Gastroesophageal sphincter (tissue), 4 donors: ENCODE results near the gene CNTNAP5. TPM values are rescaled to one million over a fixed set of nuclear protein-coding genes. Genes with fewer than 3 reads are reported as not detected.

Experiments used
- ATAC-seq: fragments of 150-250 bp; one replicate; pipeline ENCODE4 v1.9.1; 2016; ENCODE audit warnings: mild to moderate bottlenecking, moderate library complexity
- H3K27ac ChIP-seq, 4 donors: fragments of 200-600 bp; sonication (generic) in 3 of 4; 1 replicate in 3 of 4; 2 replicates in 1 of 4; pipeline ENCODE4 v1.5.1; 2016 to 2019
- H3K27me3 ChIP-seq: fragments of 200-600 bp; sonication (generic); one replicate; pipeline ENCODE4 v1.5.1; 2019
- H3K36me3 ChIP-seq, 2 donors: fragments of 200-600 bp; sonication (generic); one replicate each; pipeline ENCODE4 v1.5.1; 2019; ENCODE audit warnings: control low read depth in 1 of 2
- H3K4me1 ChIP-seq, 3 donors: fragments of 200-600 bp; sonication (generic); 1 replicate in 2 of 3; 2 replicates in 1 of 3; pipeline ENCODE4 v1.5.1; 2016 to 2019; ENCODE audit warnings: control low read depth in 2 of 3
- H3K4me3 ChIP-seq, 2 donors: fragments of 200-600 bp; sonication (generic); one replicate each; pipeline ENCODE4 v1.5.1; 2019; ENCODE audit warnings: mild to moderate bottlenecking in 1 of 2, moderate library complexity in 1 of 2
- H3K9me3 ChIP-seq, 3 donors: fragments of 200-600 bp; sonication (generic); one replicate each; pipeline ENCODE4 v1.5.1; 2017 to 2019; ENCODE audit warnings: control low read depth in 2 of 3
- CTCF ChIP-seq, 4 experiments: fragments of 200-600 bp in 2 of 4; fragments of 450-650 bp in 2 of 4; sonication (generic) in 1 of 4; IDR thresholded peaks; one replicate each; pipeline ENCODE4 v1.5.1; 2017 to 2019; ENCODE audit warnings: antibody characterized with exemption in 4 of 4, mild to moderate bottlenecking in 2 of 4, moderate library complexity in 2 of 4
- EP300 ChIP-seq: sonication (generic); formaldehyde crosslinking; IDR thresholded peaks from one replicate; pipeline ENCODE4 v1.6.1; 2017; ENCODE audit warnings: antibody characterized with exemption, mild to moderate bottlenecking
- POLR2A ChIP-seq, 2 donors: fragments of 450-650 bp; IDR thresholded peaks; one replicate each; pipeline ENCODE4 v1.6.1; 2017; ENCODE audit warnings: antibody characterized with exemption in 2 of 2, mild to moderate bottlenecking in 2 of 2, moderate library complexity in 1 of 2
- POLR2AphosphoS5 ChIP-seq: sonication (generic); formaldehyde crosslinking; IDR thresholded peaks from one replicate; pipeline ENCODE4 v1.6.1; 2017; ENCODE audit warnings: antibody characterized with exemption
- WGBS, 2 donors: methylation state at CpG; one replicate each; pipeline ENCODE4 v1.1.5; 2018; ENCODE audit warnings: low coverage in 1 of 2; 5-methylcytosine and 5-hydroxymethylcytosine counted together
- total RNA-seq, 4 donors: library from RNA; depleted of rRNA; stranded (reverse); fragments of >200 nt; gene quantifications; one replicate each; pipeline ENCODE4 v1.1.0, GENCODE V29; 2016

CNTNAP5 gene
- total RNA-seq, 4 donors from 2014 or later: 3.2 TPM; not detected in 3

GRCh38 chr2:124001696-124002430 is 23.2 kb upstream of the CNTNAP5 start:
- no peak for ATAC-seq
- TF ChIP-seq EP300 (no peak), POLR2AphosphoS5 (no peak), CTCF (IDR thresholded peaks at IDR 0.05) (no peak), POLR2A (IDR thresholded peaks at IDR 0.05) (no peak)

GRCh38 chr2:124018890-124019289 is 6.2 kb upstream of the CNTNAP5 start:
- Histone ChIP-seq H3K27ac (no peak overlapping the region), H3K4me1 (no peaks in the 10 kb centered on the region), H3K36me3 (no peaks in the 10 kb centered on the region), H3K9me3 (no peaks in the 10 kb centered on the region), H3K27me3 (peaks cover 26% of the 10 kb centered on the region), H3K4me3 (no peak overlapping the region)
- no peak for ATAC-seq
- no peak for TF ChIP-seq CTCF (IDR thresholded peaks at IDR 0.05)

More at GRCh38 chr2:124001696-124002430, 23.2 kb upstream of the CNTNAP5 start:
- Histone ChIP-seq H3K36me3 (no peaks in the 10 kb centered on the region), H3K4me1 (no peaks in the 10 kb centered on the region), H3K27ac (no peak overlapping the region), H3K9me3 (no peaks in the 10 kb centered on the region), H3K4me3 (no peak overlapping the region), H3K27me3 (no peaks in the 10 kb centered on the region)
- 58 to 79% methylated on average over 11 of the region's 11 CpGs for WGBS, 2 donors

- ATAC-seq: no peak
- no peaks in the 10 kb centered on the region for H3K9me3 ChIP-seq
- TF ChIP-seq CTCF (IDR thresholded peaks at IDR 0.05): no peak
- TF ChIP-seq POLR2A (IDR thresholded peaks at IDR 0.05): no peak
- no peak for TF ChIP-seq POLR2AphosphoS5
- no peak for TF ChIP-seq EP300
- WGBS, 2 donors: 4 to 5% methylated on average over 11 to 30 of the region's 36 CpGs
- H3K4me1 ChIP-seq: peaks cover 0 to 13% (median 0%) of the 10 kb centered on the region in 3 donors
- no peak overlapping the region for H3K27ac ChIP-seq
- no peaks in the 10 kb centered on the region for H3K36me3 ChIP-seq
- peaks cover 56% of the 10 kb centered on the region for H3K27me3 ChIP-seq
- H3K4me3 ChIP-seq: peak overlapping the region in 1 of 2 donors; percentile 23
Measured at GRCh38 chr2:124024561-124025170, 421 bp upstream of the CNTNAP5 start.

- ATAC-seq: no peak
- H3K4me3 ChIP-seq: no peak overlapping the region
- no peaks in the 10 kb centered on the region for H3K36me3 ChIP-seq
- 6 to 23% methylated on average over 3 to 5 of the region's 14 CpGs for WGBS, 2 donors
- H3K27ac ChIP-seq: no peak overlapping the region
- no peak for TF ChIP-seq CTCF (IDR thresholded peaks at IDR 0.05)
- no peak for TF ChIP-seq POLR2AphosphoS5
- no peak for TF ChIP-seq POLR2A (IDR thresholded peaks at IDR 0.05)
- no peaks in the 10 kb centered on the region for H3K9me3 ChIP-seq
- H3K4me1 ChIP-seq: peaks cover 0 to 13% (median 0%) of the 10 kb centered on the region in 3 donors
- peaks cover 56% of the 10 kb centered on the region for H3K27me3 ChIP-seq
Measured at GRCh38 chr2:124025891-124026434, 876 bp downstream of the CNTNAP5 start.

- no peak overlapping the region for H3K4me3 ChIP-seq
- no peaks in the 10 kb centered on the region for H3K36me3 ChIP-seq
- H3K9me3 ChIP-seq: no peaks in the 10 kb centered on the region
- ATAC-seq: no peak
- no peak overlapping the region for H3K27ac ChIP-seq
- no peak for TF ChIP-seq CTCF (IDR thresholded peaks at IDR 0.05)
- TF ChIP-seq POLR2AphosphoS5: no peak
- TF ChIP-seq POLR2A (IDR thresholded peaks at IDR 0.05): no peak
- TF ChIP-seq EP300: no peak
- WGBS, 2 donors: 86 to 100% methylated on average over 1 to 2 of the region's 2 CpGs
- peaks cover 53% of the 10 kb centered on the region for H3K27me3 ChIP-seq
- peaks cover 0 to 13% (median 0%) of the 10 kb centered on the region in 3 donors for H3K4me1 ChIP-seq
Measured at GRCh38 chr2:124026503-124026902, 1.4 kb downstream of the CNTNAP5 start.
